ENCODE data around the gene CIDEC. TPM values are rescaled to one million over a fixed set of nuclear protein-coding genes. Genes with fewer than 3 reads are reported as not detected.

Gene CIDEC
- total RNA-seq, 1 donor from 2014 or later = 51.3 TPM

- DNase-seq (ENCODE audit: extremely low spot score in 2 of 2) = peak; percentile 98
- intact Hi-C loops (cut with DNase I) = loop anchor here (2.0 to 10.0 kb wide), 3 partner anchors 16 to 182 kb away; partner anchors contain the start of genes BRPF1 and CRELD1
- Histone ChIP-seq H3K4me3 (peak within 1 kb of the TSS; percentile 58 to 76), H3K27me3 (no peaks in the 10 kb centered on the region), H3K4me1 (peaks cover 61% of the 10 kb centered on the region), H3K27ac (peak within 1 kb of the TSS; percentile 90), H3K36me3 (peaks cover 0 to 7% of the 10 kb centered on the region in 2 donors), H3K9me3 (no peaks in the 10 kb centered on the region)
- TF ChIP-seq POLR2A (IDR thresholded peaks at IDR 0.05) = peak in 1 of 2 donors; percentile 71
- TF ChIP-seq CTCF (IDR thresholded peaks at IDR 0.05) = peak in 1 of 3 experiments; percentile 5
- peak; percentile 85 to 96 for TF ChIP-seq POLR2AphosphoS5 (IDR thresholded peaks at IDR 0.05; ENCODE audit: insufficient read depth in 1 of 2, low read depth in 1 of 2)
Measured at GRCh38 chr3:9916734-9917680, 37.0 kb upstream of the CIDEC start, which contains the start of gene IL17RC. Gene IL17RC (plus strand): TSS chr3:9917098. CDS start chr3:9917316, 218 bp downstream.

GRCh38 chr3:9916346-9916733 lies 36.3 kb upstream of the CIDEC start:
- intact Hi-C loops (cut with DNase I) = loop anchor here (2.0 to 10.0 kb wide), 3 partner anchors 16 to 182 kb away; partner anchors contain the start of genes BRPF1 and CRELD1
- DNase-seq (ENCODE audit: extremely low spot score in 2 of 2) = no peak
- H3K4me3 ChIP-seq = peak overlapping the region; percentile 58 to 76

GRCh38 chr3:9915254-9916141 lies 35.4 kb upstream of the CIDEC start:
- Histone ChIP-seq H3K27ac (peak overlapping the region; percentile 90), H3K27me3 (no peaks in the 10 kb centered on the region), H3K4me3 (peak overlapping the region; percentile 58 to 76), H3K4me1 (peaks cover 61% of the 10 kb centered on the region), H3K9me3 (no peaks in the 10 kb centered on the region), H3K36me3 (peaks cover 0 to 5% of the 10 kb centered on the region in 2 donors)
- intact Hi-C loops (cut with DNase I) = loop anchor here (2.0 to 10.0 kb wide), 3 partner anchors 17 to 181 kb away; partner anchors contain the start of genes BRPF1 and CRELD1
- peak in 1 of 2 donors; percentile 89 for DNase-seq (ENCODE audit: extremely low spot score in 2 of 2)
- TF ChIP-seq POLR2A (IDR thresholded peaks at IDR 0.05) (peak in 1 of 2 donors; percentile 7), CTCF (IDR thresholded peaks at IDR 0.05) (peak in 1 of 3 experiments; percentile 33), POLR2AphosphoS5 (IDR thresholded peaks at IDR 0.05; ENCODE audit: insufficient read depth in 1 of 2, low read depth in 1 of 2) (peak in 1 of 2 donors; percentile 56)

More at GRCh38 chr3:9916346-9916733, 36.3 kb upstream of the CIDEC start:
- TF ChIP-seq CTCF (IDR thresholded peaks at IDR 0.05) (no peak), POLR2AphosphoS5 (IDR thresholded peaks at IDR 0.05; ENCODE audit: insufficient read depth in 1 of 2, low read depth in 1 of 2) (no peak), POLR2A (IDR thresholded peaks at IDR 0.05) (no peak)
- no peaks in the 10 kb centered on the region for H3K9me3 ChIP-seq
- no peaks in the 10 kb centered on the region for H3K27me3 ChIP-seq
- H3K27ac ChIP-seq = peak overlapping the region; percentile 90
- H3K4me1 ChIP-seq = peaks cover 61% of the 10 kb centered on the region
- H3K36me3 ChIP-seq = peaks cover 0 to 7% of the 10 kb centered on the region in 2 donors

- Histone ChIP-seq H3K4me1 (peaks cover 61% of the 10 kb centered on the region), H3K27me3 (no peaks in the 10 kb centered on the region), H3K36me3 (no peaks in the 10 kb centered on the region), H3K4me3 (peak overlapping the region; percentile 58 to 76), H3K27ac (peak overlapping the region; percentile 90), H3K9me3 (no peaks in the 10 kb centered on the region)
- TF ChIP-seq CTCF (IDR thresholded peaks at IDR 0.05) (no peak), POLR2AphosphoS5 (IDR thresholded peaks at IDR 0.05; ENCODE audit: insufficient read depth in 1 of 2, low read depth in 1 of 2) (no peak), POLR2A (IDR thresholded peaks at IDR 0.05) (no peak)
- DNase-seq (ENCODE audit: extremely low spot score in 2 of 2) = no peak
- intact Hi-C loops (cut with DNase I) = loop anchor here (5.0 to 10.0 kb wide), 2 partner anchors 52 to 180 kb away; partner anchors contain the start of gene BRPF1
Measured at GRCh38 chr3:9914559-9915253, 34.7 kb upstream of the CIDEC start.
